ENCODE data around the gene GRAP2.
"Not testable (repeated sequence)": the region's sequence is repeated elsewhere in the genome, so short reads cannot be mapped to it uniquely, and the experiment has no call there.

The GRAP2 gene

GRCh38 chr22:39896313-39896996 is 4.4 kb upstream of the GRAP2 start:
- no peak overlapping the region for H3K4me3 ChIP-seq (ENCODE audit: low read depth, low read length)

GRCh38 chr22:39897841-39898240 is 3.0 kb upstream of the GRAP2 start:
- H3K4me3 ChIP-seq (ENCODE audit: low read depth, low read length) = no peak overlapping the region

DNA sequence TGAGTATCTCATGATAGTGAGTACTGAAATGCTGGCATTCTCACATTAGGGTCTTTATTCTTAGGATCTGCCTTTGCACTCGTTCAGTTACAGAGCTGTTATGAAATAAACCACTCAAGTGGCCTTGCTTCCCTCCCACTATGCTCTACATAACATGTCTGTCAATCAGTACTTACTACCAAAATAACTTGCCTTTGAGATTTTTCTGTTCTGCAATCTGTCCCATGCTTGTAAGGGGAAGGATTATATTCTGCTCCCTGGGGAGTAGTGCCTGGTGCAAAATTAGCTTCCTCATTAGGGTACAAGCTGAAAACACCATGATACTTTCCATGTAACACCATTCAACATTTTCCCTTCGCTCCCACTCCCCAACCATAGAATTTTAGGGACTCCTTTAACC is 1.9 kb upstream of the GRAP2 start:
- H3K4me3 ChIP-seq (ENCODE audit: low read depth, low read length) = no peak overlapping the region

DNA sequence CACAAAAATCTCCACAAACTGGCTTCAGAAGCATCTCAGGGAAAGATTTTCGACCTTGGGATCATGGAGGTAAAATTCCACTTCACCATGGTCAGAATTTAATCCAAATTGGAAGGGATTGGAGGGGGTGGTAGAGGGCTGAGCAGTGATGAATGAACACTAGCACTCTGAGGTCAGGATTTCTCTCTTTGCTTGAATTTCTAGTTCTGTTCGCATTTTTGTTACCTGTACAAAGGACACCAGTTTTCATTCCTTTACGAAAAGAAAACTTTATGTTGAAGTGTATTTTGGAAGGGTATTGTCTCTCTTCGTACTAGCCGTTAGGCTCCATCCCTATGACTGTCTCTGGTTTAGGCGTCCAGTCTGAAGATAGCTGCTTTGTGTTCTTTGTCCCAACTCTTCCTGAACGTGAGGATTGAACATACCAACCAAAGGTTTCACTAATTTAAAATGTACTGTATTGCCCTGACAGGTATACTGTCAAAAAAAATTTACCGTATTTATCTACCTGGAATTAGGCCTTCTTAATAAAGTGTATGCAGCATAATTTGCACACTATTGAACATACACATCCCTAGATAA is 772 bp downstream of the GRAP2 start:
- no peak overlapping the region for H3K4me3 ChIP-seq (ENCODE audit: low read depth, low read length)

DNA sequence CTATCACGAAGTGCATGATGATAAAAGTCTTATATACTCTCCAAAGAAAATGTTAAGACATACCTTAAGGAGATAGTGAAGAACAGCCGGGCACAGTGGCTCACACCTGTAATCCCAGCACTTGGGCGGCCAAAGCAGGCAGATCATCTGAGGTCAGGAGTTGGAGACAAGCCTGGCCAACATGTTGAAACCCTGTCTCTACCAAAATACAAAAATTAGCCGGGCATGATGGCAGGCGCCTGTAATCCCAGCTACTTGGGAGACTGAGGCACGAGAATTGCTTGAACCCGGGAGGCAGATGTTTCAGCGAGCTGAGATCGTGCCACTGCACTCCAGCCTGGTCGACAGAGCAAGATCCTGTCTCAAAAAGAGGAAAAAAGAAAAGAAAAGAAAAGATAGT is 3.1 kb downstream of the GRAP2 start:
- H3K4me3 ChIP-seq (ENCODE audit: low read depth, low read length) = not testable (repeated sequence)

- H3K4me3 ChIP-seq (ENCODE audit: low read depth, low read length) = no peak overlapping the region
Observed at GRCh38 chr22:39904862-39905261, 4.0 kb downstream of the GRAP2 start.

- H3K4me3 ChIP-seq (ENCODE audit: low read depth, low read length) = no peak overlapping the region
Observed at GRCh38 chr22:39905687-39906086, 4.8 kb downstream of the GRAP2 start.

DNA sequence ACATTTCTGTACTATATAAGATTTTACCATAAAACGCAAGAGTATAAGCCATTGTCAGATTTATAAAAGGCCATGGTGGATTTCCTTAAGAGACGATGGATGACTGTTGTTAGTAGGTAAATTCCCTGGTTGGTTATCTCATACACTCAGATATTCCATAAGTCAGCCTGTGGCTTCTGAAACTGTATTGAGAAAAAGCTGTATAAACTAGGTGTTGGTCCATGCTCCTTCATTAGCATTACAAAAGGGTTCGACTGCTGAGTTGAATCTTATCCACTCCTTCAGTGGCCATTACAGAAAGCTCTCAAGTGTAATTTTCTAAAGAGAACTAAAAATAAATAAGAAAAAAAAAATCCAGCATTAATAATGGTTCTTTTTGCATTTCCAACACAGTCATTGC is 5.3 kb downstream of the GRAP2 start:
- no peak overlapping the region for H3K4me3 ChIP-seq (ENCODE audit: low read depth, low read length)

GRCh38 chr22:39907047-39907446 is 6.2 kb downstream of the GRAP2 start:
- H3K4me3 ChIP-seq (ENCODE audit: low read depth, low read length) = no peak overlapping the region

DNA sequence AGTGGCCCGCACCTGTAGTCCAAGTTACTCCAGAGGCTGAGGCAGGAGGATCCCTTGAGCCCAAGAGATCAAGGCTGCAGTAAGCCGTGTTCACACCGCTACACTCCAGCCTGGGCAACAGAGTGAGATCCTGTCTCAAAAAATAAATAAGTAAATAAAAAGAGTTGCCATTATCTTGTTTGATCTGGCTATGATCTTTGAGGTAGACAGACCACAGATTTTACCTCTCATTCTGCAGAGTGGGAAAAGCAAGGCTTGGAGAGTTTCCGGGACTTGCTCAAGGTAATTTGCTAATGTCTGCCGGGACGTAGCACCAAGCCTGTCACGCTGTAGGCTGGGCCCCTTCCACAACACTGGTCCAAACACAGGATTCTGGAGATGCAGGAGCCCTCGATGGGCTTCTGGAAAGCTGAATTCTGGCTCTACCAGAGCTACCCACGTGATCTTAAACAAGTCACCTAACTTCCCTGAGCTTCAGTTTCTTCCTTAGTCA is 6.8 kb downstream of the GRAP2 start:
- H3K4me3 ChIP-seq (ENCODE audit: low read depth, low read length) = no peak overlapping the region

GRCh38 chr22:39908136-39908535 is 7.3 kb downstream of the GRAP2 start:
- no peak overlapping the region for H3K4me3 ChIP-seq (ENCODE audit: low read depth, low read length)

DNA sequence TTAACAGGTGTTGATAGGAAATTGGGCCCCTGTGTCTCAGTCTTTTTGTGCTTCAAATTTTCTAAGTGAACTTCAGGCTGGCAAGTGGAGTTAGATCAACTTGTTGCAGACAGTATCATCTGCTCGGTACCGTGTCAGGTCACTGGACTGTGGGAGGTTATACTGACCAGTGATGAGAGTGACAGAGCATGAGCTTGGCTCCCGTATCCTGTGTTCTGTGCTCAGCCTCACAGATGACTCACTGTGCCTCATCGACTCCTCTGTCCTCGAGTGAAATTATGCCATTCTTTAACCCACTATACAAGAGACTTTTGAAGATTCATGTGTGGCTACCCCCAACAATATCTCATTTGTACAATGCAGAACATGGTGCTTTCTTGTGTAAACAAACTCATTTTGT is 7.9 kb downstream of the GRAP2 start:
- H3K4me3 ChIP-seq (ENCODE audit: low read depth, low read length) = no peak overlapping the region

- no peak overlapping the region for H3K4me3 ChIP-seq (ENCODE audit: low read depth, low read length)
Observed at GRCh38 chr22:39910876-39911613, 10.2 kb downstream of the GRAP2 start.

DNA sequence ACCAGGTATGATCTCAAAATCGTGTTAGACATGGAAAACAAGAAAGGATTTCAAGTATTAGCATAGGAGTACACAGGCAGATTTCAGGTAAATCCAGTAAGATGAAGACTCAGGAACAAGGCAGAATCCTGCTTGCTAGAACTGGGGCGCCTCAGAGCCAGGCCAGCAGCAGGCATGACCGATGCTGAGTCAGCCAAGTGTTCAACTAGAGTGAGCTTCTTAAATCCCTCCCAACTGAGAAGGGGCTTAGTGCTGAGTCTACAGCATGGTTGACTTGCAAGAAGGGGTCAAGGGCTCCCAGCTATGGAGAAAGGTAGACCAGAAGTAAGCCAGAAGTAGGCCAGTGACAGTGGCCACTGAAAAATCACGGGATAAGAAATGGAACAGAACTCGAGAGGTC is 12.4 kb downstream of the GRAP2 start:
- no peak overlapping the region for H3K4me3 ChIP-seq (ENCODE audit: low read depth, low read length)

GRCh38 chr22:39913886-39914285 is 13.0 kb downstream of the GRAP2 start:
- no peak overlapping the region for H3K4me3 ChIP-seq (ENCODE audit: low read depth, low read length)

GRCh38 chr22:39914584-39914983 is 13.7 kb downstream of the GRAP2 start:
- no peak overlapping the region for H3K4me3 ChIP-seq (ENCODE audit: low read depth, low read length)

DNA sequence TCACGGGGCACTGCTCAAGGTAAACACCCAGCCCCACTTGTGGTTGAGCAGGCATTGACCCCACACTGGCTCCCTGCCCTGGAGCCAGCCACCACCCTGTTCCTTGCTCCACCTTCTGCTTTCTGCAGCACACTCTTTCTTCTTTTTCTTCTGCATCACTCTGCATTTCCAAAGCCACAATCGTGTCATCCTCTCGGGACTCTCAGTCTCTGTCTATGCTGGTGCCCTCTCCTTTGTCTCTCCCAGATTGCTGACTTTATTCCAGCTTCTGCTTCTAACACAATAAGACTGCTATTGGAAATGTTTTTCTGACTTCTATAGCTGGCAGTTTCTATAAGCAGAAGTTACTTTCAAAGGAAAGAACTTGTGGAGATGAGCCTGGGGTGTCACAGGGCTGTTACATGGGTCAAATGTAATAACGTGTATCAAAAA is 14.4 kb downstream of the GRAP2 start:
- H3K4me3 ChIP-seq (ENCODE audit: low read depth, low read length) = no peak overlapping the region

DNA sequence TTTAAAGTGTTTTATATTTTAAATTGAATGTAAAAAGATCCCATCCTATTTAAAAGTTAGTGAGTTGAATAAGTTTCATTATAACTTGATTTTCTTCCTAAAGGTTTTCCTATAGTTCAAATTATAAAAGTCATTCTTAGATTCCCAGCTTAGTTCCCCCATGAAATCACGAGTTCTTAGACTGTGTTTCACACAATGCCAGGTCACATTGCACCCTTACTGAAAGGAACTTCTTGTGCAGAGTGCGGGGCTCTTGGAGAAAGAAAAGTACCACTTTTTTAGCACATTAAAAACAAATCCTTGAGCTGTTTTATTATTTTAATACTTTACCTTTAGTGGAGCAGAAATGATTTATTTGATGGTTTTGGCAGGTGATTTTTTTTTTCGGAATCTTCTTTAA is 15.6 kb downstream of the GRAP2 start:
- no peak overlapping the region for H3K4me3 ChIP-seq (ENCODE audit: low read depth, low read length)

DNA sequence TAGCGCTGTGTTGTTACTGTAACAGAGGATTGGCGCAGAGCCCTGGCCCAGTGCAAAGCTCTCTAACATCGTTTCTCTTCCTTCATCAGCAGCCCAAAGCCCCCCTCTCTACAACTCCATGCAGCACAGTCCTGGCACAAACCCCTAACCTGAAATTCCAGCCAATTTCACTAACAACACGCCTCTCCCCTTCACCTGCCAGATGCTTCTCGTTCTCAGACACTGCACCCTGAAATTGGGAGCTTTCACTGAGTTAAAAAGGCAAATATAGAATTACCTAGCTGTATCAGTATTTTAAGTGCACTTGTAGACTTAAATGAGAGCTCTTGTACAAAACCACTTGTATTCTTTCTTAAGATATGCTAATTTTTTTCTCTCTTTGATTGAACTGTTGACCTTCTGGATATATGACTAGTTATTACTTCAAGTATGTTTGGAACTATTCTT is 16.3 kb downstream of the GRAP2 start:
- H3K4me3 ChIP-seq (ENCODE audit: low read depth, low read length) = no peak overlapping the region

DNA sequence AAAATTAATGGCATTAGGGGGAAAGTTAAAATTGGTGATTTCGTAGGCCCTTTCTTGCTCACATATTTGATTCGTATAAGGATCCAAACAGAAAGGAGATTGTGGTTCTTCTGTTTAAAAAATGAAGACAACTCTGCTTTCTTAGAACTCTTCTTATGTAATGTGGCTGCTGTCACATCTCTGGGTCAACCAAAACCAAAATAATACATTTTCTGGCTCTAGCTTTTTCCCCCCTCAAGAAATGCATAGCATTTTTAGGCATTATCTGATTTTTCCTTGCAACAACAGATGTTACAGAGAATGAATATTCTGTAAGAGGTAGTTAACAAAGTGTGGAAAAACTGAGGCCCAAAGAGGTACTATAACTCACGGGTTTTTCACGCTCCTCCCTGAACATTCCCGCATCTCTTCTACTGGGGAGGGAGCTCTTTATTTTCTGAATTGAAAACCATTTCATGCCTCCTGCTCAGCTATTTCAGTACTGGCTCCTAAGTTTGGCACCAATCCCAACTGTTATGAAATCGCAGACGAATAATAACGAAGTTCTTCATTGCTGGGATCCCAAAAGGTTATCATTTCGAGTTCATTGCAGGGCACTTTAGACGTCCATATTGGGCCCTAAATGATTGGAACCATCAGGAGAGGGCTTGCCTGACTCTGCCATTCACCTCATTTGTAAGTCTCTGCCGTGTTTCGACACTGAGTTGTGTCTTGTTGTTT is 17.1 kb downstream of the GRAP2 start:
- no peak overlapping the region for H3K4me3 ChIP-seq (ENCODE audit: low read depth, low read length)

- no peak overlapping the region for H3K4me3 ChIP-seq (ENCODE audit: low read depth, low read length)
Observed at GRCh38 chr22:39920134-39920743, 19.4 kb downstream of the GRAP2 start.

All from iPS-11a (cell line).